K562 (cell line): ENCODE results near the gene B4GALT5. TPM values are rescaled to one million over a fixed set of nuclear protein-coding genes. Genes with fewer than 3 reads are reported as not detected.
A peak's percentile ranks its signal among the peaks of the same experiment; 100 is the strongest.

ENCODE experiments used
- ARNT ChIP-seq, 2 experiments: fragments of 450-650 bp; IDR thresholded peaks; 2 replicates each; pipeline ENCODE4 v1.6.1; 2016; ENCODE audit warnings: mild to moderate bottlenecking in 1 of 2
- CBX2 ChIP-seq: fragments of 200-600 bp; sonication (generic); IDR thresholded peaks from one replicate; pipeline ENCODE4 v1.6.1; 2012; ENCODE audit warnings: mild to moderate bottlenecking, low read length, inconsistent platforms; ENCODE audit not compliant: insufficient read depth, poor library complexity, severe bottlenecking
- PHB ChIP-seq: fragments of 250-450 bp; sonication (Bioruptor Pico); IDR thresholded peaks from 2 replicates; pipeline ENCODE4 v1.5.0; 2021
- RAD51 ChIP-seq: fragments of 450-650 bp; IDR thresholded peaks from 2 replicates; pipeline ENCODE4 v1.7.1; 2016; ENCODE audit warnings: low read depth, mild to moderate bottlenecking, borderline replicate concordance
- RBBP5 ChIP-seq: fragments of 200-600 bp; sonication (generic); IDR thresholded peaks from 2 replicates; pipeline ENCODE4 v1.6.1; 2012; ENCODE audit warnings: borderline replicate concordance, mild to moderate bottlenecking, low read length, control low read depth, inconsistent platforms; ENCODE audit not compliant: insufficient read depth, poor library complexity, severe bottlenecking
- TBP ChIP-seq: optimal IDR thresholded peaks from 2 replicates; pipeline ENCODE3; 2011; ENCODE audit warnings: low read depth, low read length, improper control_type of control experiment
- ZNF197 ChIP-seq: fragments of 200-800 bp; sonication (Bioruptor generic); IDR thresholded peaks from 2 replicates; pipeline ENCODE4 v1.6.1; 2016; ENCODE audit warnings: low read depth, missing genetic modification characterization, missing compliant biosample characterization
- ZNF3 ChIP-seq: fragments of 250-450 bp; sonication (Bioruptor Pico); IDR thresholded peaks from 2 replicates; pipeline ENCODE4 v1.5.0; 2021; ENCODE audit warnings: mild to moderate bottlenecking, moderate library complexity
- ZNF444 ChIP-seq: fragments of 250-450 bp; sonication (Bioruptor Pico); IDR thresholded peaks from 2 replicates; pipeline ENCODE4 v1.4.0; 2020; ENCODE audit warnings: mild to moderate bottlenecking, moderate library complexity
- ZNF764 ChIP-seq: fragments of 250-450 bp; sonication (Bioruptor Pico); IDR thresholded peaks from 2 replicates; pipeline ENCODE4 v1.4.0; 2020; ENCODE audit warnings: low read depth, mild to moderate bottlenecking, moderate library complexity
- polyA plus RNA-seq, 8 experiments: library from polyadenylated mRNA; depleted of rRNA in 4 of 8; stranded (reverse) in 5 of 8; unstranded in 3 of 8; fragments of >200 nt; fragmentation: Nextera tagmentation in 2 of 8; fragmentation: Illumina TruSeq in 1 of 8; extraction: Ambion mirVana in 2 of 8; extraction: Trizol in 1 of 8; gene quantifications; 2 replicates each; pipeline versions ENCODE4 v1.2.1 to v1.2.3, GENCODE V29; 2011 to 2014; ENCODE audit warnings: inconsistent platforms in 1 of 8, missing spikeins in 1 of 8
- total RNA-seq, 7 experiments: library from RNA; depleted of rRNA in 6 of 7; stranded (reverse); fragments of >200 nt in 6 of 7; fragmentation: Illumina TruSeq in 2 of 7; extraction: Trizol in 2 of 7; gene quantifications; 2 replicates each; pipeline versions ENCODE4 v1.2.1 to v1.2.3, GENCODE V29; 2011 to 2021; ENCODE audit warnings: low replicate concordance in 1 of 7
- TF ChIP-seq, protein P1 (sequence below), 2 experiments: IDR thresholded peaks; 2 replicates each; pipeline ENCODE4 v1.6.1; 2012; ENCODE audit warnings: improper control_type of control experiment in 2 of 2, low read depth in 2 of 2, low read length in 2 of 2, borderline replicate concordance in 1 of 2
- TF ChIP-seq, protein P2 (sequence below): sonication (generic); formaldehyde crosslinking; IDR thresholded peaks from 2 replicates; pipeline ENCODE4 v1.8.1; 2022; ENCODE audit warnings: missing genetic modification reagents
- TF ChIP-seq, protein P3 (sequence below): fragments of 250-450 bp; sonication (Bioruptor Pico); IDR thresholded peaks from 2 replicates; pipeline ENCODE4 v1.4.0; 2020
- TF ChIP-seq, protein P4 (sequence below): fragments of 250-450 bp; sonication (Bioruptor Pico); IDR thresholded peaks from 2 replicates; pipeline ENCODE4 v1.8.0; 2022; ENCODE audit warnings: inconsistent platforms
- TF ChIP-seq, protein P5 (sequence below): sonication (generic); formaldehyde crosslinking; IDR thresholded peaks from 2 replicates; pipeline ENCODE4 v1.8.1; 2023; ENCODE audit warnings: mild to moderate bottlenecking, missing genetic modification reagents

B4GALT5 gene
- total and polyA plus RNA-seq, 9 of the 15 experiments (the other 6 are each of a cell fraction or from before 2014, with no cell fraction given) = 8.5 to 32.6 (median 23.4) TPM

DNA sequence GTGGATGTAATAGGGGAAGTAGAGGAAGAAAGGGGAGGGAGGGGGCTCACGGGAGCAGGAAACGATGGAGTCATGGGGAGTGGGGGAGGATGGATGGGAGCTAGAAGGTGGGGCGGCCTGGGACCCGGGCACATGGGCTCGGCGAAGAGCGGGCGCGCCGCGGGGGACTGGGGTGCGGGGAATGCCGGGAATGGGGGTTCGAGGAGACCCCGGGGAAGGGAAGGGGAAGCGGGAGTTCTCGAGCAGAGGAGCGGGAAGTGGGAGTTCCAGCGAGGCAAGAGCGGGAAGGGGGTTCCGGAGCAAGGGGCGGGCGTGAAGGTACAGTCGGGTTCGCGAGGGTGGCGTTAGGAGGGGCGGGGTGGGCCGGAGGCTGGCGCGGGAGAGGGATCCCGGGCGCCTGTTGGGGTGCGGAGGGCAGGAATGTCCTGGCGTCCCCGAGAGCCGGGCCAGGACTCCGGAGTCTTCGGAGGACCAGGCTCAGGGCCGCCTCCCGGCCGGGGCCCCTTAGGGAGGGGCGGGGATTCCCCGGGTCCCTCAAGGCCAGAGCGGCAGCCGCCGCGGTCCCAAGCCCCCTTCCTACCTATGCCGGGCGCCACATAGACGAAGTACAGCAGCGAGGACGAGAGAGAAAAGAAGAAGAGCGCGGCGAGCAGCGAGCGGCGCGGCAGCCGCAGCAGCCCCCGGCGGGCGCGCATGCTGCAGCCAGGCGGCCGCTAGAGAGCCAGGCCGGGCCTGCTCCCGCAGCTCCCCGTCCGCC, 504 bp downstream of the B4GALT5 start (continued):
- TF ChIP-seq, protein P1, sequence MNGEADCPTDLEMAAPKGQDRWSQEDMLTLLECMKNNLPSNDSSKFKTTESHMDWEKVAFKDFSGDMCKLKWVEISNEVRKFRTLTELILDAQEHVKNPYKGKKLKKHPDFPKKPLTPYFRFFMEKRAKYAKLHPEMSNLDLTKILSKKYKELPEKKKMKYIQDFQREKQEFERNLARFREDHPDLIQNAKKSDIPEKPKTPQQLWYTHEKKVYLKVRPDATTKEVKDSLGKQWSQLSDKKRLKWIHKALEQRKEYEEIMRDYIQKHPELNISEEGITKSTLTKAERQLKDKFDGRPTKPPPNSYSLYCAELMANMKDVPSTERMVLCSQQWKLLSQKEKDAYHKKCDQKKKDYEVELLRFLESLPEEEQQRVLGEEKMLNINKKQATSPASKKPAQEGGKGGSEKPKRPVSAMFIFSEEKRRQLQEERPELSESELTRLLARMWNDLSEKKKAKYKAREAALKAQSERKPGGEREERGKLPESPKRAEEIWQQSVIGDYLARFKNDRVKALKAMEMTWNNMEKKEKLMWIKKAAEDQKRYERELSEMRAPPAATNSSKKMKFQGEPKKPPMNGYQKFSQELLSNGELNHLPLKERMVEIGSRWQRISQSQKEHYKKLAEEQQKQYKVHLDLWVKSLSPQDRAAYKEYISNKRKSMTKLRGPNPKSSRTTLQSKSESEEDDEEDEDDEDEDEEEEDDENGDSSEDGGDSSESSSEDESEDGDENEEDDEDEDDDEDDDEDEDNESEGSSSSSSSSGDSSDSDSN (IDR thresholded peaks at IDR 0.05; ENCODE audit: borderline replicate concordance in 1 of 2, low read depth in 2 of 2, low read length in 2 of 2) = 0 out of 4 replicates have a peak, but pooled peaks of 1 of the 2 experiments have one; percentile 26
- TF ChIP-seq, protein P2, sequence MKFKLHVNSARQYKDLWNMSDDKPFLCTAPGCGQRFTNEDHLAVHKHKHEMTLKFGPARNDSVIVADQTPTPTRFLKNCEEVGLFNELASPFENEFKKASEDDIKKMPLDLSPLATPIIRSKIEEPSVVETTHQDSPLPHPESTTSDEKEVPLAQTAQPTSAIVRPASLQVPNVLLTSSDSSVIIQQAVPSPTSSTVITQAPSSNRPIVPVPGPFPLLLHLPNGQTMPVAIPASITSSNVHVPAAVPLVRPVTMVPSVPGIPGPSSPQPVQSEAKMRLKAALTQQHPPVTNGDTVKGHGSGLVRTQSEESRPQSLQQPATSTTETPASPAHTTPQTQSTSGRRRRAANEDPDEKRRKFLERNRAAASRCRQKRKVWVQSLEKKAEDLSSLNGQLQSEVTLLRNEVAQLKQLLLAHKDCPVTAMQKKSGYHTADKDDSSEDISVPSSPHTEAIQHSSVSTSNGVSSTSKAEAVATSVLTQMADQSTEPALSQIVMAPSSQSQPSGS (CRISPR knock-in tag) = no peak
- TF ChIP-seq RBBP5 = peak; percentile 85
- TF ChIP-seq CBX2 = no peak
- TF ChIP-seq TBP = no peak
- no peak for TF ChIP-seq ZNF197
- TF ChIP-seq, protein P3, sequence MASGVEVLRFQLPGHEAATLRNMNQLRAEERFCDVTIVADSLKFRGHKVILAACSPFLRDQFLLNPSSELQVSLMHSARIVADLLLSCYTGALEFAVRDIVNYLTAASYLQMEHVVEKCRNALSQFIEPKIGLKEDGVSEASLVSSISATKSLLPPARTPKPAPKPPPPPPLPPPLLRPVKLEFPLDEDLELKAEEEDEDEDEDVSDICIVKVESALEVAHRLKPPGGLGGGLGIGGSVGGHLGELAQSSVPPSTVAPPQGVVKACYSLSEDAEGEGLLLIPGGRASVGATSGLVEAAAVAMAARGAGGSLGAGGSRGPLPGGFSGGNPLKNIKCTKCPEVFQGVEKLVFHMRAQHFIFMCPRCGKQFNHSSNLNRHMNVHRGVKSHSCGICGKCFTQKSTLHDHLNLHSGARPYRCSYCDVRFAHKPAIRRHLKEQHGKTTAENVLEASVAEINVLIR = no peak
- TF ChIP-seq RAD51 = no peak
- no peak for TF ChIP-seq ZNF3 (CRISPR knock-in tag)
- TF ChIP-seq, protein P4, sequence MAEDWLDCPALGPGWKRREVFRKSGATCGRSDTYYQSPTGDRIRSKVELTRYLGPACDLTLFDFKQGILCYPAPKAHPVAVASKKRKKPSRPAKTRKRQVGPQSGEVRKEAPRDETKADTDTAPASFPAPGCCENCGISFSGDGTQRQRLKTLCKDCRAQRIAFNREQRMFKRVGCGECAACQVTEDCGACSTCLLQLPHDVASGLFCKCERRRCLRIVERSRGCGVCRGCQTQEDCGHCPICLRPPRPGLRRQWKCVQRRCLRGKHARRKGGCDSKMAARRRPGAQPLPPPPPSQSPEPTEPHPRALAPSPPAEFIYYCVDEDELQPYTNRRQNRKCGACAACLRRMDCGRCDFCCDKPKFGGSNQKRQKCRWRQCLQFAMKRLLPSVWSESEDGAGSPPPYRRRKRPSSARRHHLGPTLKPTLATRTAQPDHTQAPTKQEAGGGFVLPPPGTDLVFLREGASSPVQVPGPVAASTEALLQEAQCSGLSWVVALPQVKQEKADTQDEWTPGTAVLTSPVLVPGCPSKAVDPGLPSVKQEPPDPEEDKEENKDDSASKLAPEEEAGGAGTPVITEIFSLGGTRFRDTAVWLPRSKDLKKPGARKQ (CRISPR knock-in tag) = no peak
- TF ChIP-seq ZNF444 (CRISPR knock-in tag) = no peak
- no peak for TF ChIP-seq ZNF764 (CRISPR knock-in tag)
- no peak for TF ChIP-seq ARNT (IDR thresholded peaks at IDR 0.05)
- TF ChIP-seq, protein P5, sequence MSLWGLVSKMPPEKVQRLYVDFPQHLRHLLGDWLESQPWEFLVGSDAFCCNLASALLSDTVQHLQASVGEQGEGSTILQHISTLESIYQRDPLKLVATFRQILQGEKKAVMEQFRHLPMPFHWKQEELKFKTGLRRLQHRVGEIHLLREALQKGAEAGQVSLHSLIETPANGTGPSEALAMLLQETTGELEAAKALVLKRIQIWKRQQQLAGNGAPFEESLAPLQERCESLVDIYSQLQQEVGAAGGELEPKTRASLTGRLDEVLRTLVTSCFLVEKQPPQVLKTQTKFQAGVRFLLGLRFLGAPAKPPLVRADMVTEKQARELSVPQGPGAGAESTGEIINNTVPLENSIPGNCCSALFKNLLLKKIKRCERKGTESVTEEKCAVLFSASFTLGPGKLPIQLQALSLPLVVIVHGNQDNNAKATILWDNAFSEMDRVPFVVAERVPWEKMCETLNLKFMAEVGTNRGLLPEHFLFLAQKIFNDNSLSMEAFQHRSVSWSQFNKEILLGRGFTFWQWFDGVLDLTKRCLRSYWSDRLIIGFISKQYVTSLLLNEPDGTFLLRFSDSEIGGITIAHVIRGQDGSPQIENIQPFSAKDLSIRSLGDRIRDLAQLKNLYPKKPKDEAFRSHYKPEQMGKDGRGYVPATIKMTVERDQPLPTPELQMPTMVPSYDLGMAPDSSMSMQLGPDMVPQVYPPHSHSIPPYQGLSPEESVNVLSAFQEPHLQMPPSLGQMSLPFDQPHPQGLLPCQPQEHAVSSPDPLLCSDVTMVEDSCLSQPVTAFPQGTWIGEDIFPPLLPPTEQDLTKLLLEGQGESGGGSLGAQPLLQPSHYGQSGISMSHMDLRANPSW (CRISPR knock-in tag) = no peak
- no peak for TF ChIP-seq PHB
